Activated CD4-positive, alpha-beta T cell treated with anti-CD3 and anti-CD28 coated beads, Interleukin-2, amount 50 U/mL, for 48 hours (primary cell): ENCODE results near the gene MIPEP.
"Not testable (repeated sequence)": the region's sequence is repeated elsewhere in the genome, so short reads cannot be mapped to it uniquely, and the experiment has no call there.

Source experiments
- DNase-seq, 2 experiments: peaks; one replicate each; pipeline ENCODE4 v3.0.0-alpha.2; 2020

Gene MIPEP

GRCh38 chr13:23884361-23884760, 4.8 kb downstream of the MIPEP start:
- not testable (repeated sequence) for DNase-seq

GRCh38 chr13:23883255-23883654, 5.9 kb downstream of the MIPEP start:
- DNase-seq: no peak

- DNase-seq: not testable (repeated sequence)
These were observed 7.8 kb downstream of the MIPEP start for GRCh38 chr13:23881402-23881800.

- DNase-seq: not testable (repeated sequence)
These were observed 8.5 kb downstream of the MIPEP start for GRCh38 chr13:23880493-23881401.

- DNase-seq: no peak
These were observed 11.9 kb downstream of the MIPEP start for GRCh38 chr13:23877286-23877685.

- DNase-seq: no peak
These were observed 12.9 kb downstream of the MIPEP start for GRCh38 chr13:23876265-23876664.

GRCh38 chr13:23871616-23872220, 17.5 kb downstream of the MIPEP start:
- no peak for DNase-seq

- no peak for DNase-seq
These were observed 18.7 kb downstream of the MIPEP start for GRCh38 chr13:23870356-23871140.

- DNase-seq: no peak
These were observed 20.7 kb downstream of the MIPEP start for GRCh38 chr13:23868521-23868920.

- DNase-seq: no peak
These were observed 22.1 kb downstream of the MIPEP start for GRCh38 chr13:23867027-23867491.

- DNase-seq: no peak
These were observed 22.7 kb downstream of the MIPEP start for GRCh38 chr13:23866420-23867026.

GRCh38 chr13:23865906-23866305, 23.3 kb downstream of the MIPEP start:
- no peak for DNase-seq

- DNase-seq: no peak
These were observed 24.2 kb downstream of the MIPEP start for GRCh38 chr13:23865026-23865425.

GRCh38 chr13:23861310-23861709, 27.9 kb downstream of the MIPEP start:
- DNase-seq: no peak

- no peak for DNase-seq
These were observed 29.3 kb downstream of the MIPEP start for GRCh38 chr13:23859904-23860303.

- no peak for DNase-seq
These were observed 29.7 kb downstream of the MIPEP start for GRCh38 chr13:23859455-23859854.

- no peak for DNase-seq
These were observed 30.7 kb downstream of the MIPEP start for GRCh38 chr13:23858546-23858945.

GRCh38 chr13:23856008-23856750, 33.0 kb downstream of the MIPEP start:
- DNase-seq: no peak

GRCh38 chr13:23855360-23855759, 33.8 kb downstream of the MIPEP start:
- no peak for DNase-seq

- no peak for DNase-seq
These were observed 36.8 kb downstream of the MIPEP start for GRCh38 chr13:23852351-23852750.

- no peak for DNase-seq
These were observed 38.1 kb downstream of the MIPEP start for GRCh38 chr13:23851106-23851505.

GRCh38 chr13:23850134-23850533, 39.1 kb downstream of the MIPEP start:
- DNase-seq: no peak
